ENCODE data around the gene GNG4. TPM values are rescaled to one million over a fixed set of nuclear protein-coding genes. Genes with fewer than 3 reads are reported as not detected.

GNG4 gene
- total and polyA plus RNA-seq, 2 experiments from 2014 or later, result 4.8 to 11.8 TPM

GRCh38 chr1:235657269-235657668 lies 7.7 kb upstream of the GNG4 start:
- H3K9me3 ChIP-seq (ENCODE audit: low read depth), result no peaks in the 10 kb centered on the region
- H3K36me3 ChIP-seq (replicated peaks; ENCODE audit: insufficient read depth, low read depth), result no peaks in the 10 kb centered on the region
- 73% methylated on average over 5 of the region's 5 CpGs for WGBS (ENCODE audit: low lambda C conversion rate, missing lambda C conversion rate)
- H3K79me2 ChIP-seq, result no peaks in the 10 kb centered on the region
- no peaks in the 10 kb centered on the region for H4K20me1 ChIP-seq (ENCODE audit: insufficient read depth, poor library complexity, severe bottlenecking)
- no peak overlapping the region for H2AFZ ChIP-seq
- no peaks in the 10 kb centered on the region for H3K9me2 ChIP-seq (replicated peaks; ENCODE audit: insufficient read depth)
- H3K27me3 ChIP-seq, result no peaks in the 10 kb centered on the region
- H3K4me2 ChIP-seq, result no peak overlapping the region
- H3K4me3 ChIP-seq, result no peak overlapping the region
- H3K27ac ChIP-seq, result no peak overlapping the region
- DNase-seq (ENCODE audit: low spot score), result no peak
- no peaks in the 10 kb centered on the region for H3K4me1 ChIP-seq (ENCODE audit: insufficient read depth)
- TF ChIP-seq CTCF (IDR thresholded peaks at IDR 0.05; ENCODE audit: poor library complexity), result no peak
- no peak for TF ChIP-seq EZH2 (IDR thresholded peaks at IDR 0.05; ENCODE audit: borderline replicate concordance)
- no peak for TF ChIP-seq EZH2phosphoT487 (IDR thresholded peaks at IDR 0.05; ENCODE audit: low read depth, severe bottlenecking, unreplicated experiment)

GRCh38 chr1:235652364-235652763 lies 2.8 kb upstream of the GNG4 start:
- no peaks in the 10 kb centered on the region for H3K9me2 ChIP-seq (replicated peaks; ENCODE audit: insufficient read depth)
- H4K20me1 ChIP-seq (ENCODE audit: insufficient read depth, poor library complexity, severe bottlenecking), result no peaks in the 10 kb centered on the region
- DNase-seq (ENCODE audit: low spot score), result no peak
- TF ChIP-seq EZH2 (IDR thresholded peaks at IDR 0.05; ENCODE audit: borderline replicate concordance) (no peak), EZH2phosphoT487 (IDR thresholded peaks at IDR 0.05; ENCODE audit: low read depth, severe bottlenecking, unreplicated experiment) (no peak), CTCF (IDR thresholded peaks at IDR 0.05; ENCODE audit: poor library complexity) (no peak)
- H3K9me3 ChIP-seq (ENCODE audit: low read depth), result no peaks in the 10 kb centered on the region
- H3K27ac ChIP-seq, result no peak overlapping the region
- H3K4me3 ChIP-seq, result no peak overlapping the region
- H3K4me1 ChIP-seq (ENCODE audit: insufficient read depth), result peaks cover 8% of the 10 kb centered on the region
- H3K27me3 ChIP-seq, result peaks cover 18% of the 10 kb centered on the region
- H3K36me3 ChIP-seq (replicated peaks; ENCODE audit: insufficient read depth, low read depth), result no peaks in the 10 kb centered on the region
- H3K79me2 ChIP-seq, result no peaks in the 10 kb centered on the region
- no peak overlapping the region for H3K4me2 ChIP-seq
- WGBS (ENCODE audit: low lambda C conversion rate, missing lambda C conversion rate), result 96% methylated on average over 11 of the region's 11 CpGs
- no peak overlapping the region for H2AFZ ChIP-seq

- Histone ChIP-seq H3K27ac (peak overlapping the region; percentile 80), H3K4me3 (no peak overlapping the region), H3K4me1 (ENCODE audit: insufficient read depth) (peaks cover 8% of the 10 kb centered on the region), H2AFZ (peak overlapping the region; percentile 54), H3K36me3 (replicated peaks; ENCODE audit: insufficient read depth, low read depth) (no peaks in the 10 kb centered on the region), H3K79me2 (no peaks in the 10 kb centered on the region), H3K27me3 (peaks cover 27% of the 10 kb centered on the region), H3K9me2 (replicated peaks; ENCODE audit: insufficient read depth) (no peaks in the 10 kb centered on the region), H3K4me2 (peak overlapping the region; percentile 99), H4K20me1 (ENCODE audit: insufficient read depth, poor library complexity, severe bottlenecking) (no peaks in the 10 kb centered on the region), H3K9me3 (ENCODE audit: low read depth) (no peaks in the 10 kb centered on the region)
- TF ChIP-seq EZH2phosphoT487 (IDR thresholded peaks at IDR 0.05; ENCODE audit: low read depth, severe bottlenecking, unreplicated experiment) (no peak), CTCF (IDR thresholded peaks at IDR 0.05; ENCODE audit: poor library complexity) (no peak)
- no peak for DNase-seq (ENCODE audit: low spot score)
- 45% methylated on average over 10 of the region's 10 CpGs for WGBS (ENCODE audit: low lambda C conversion rate, missing lambda C conversion rate)
Measured at GRCh38 chr1:235651170-235651806, 1.7 kb upstream of the GNG4 start.
